Loucy (cell line): ENCODE measurements around the gene USHBP1.

Experiments
- H2AFZ ChIP-seq: fragments of 200-600 bp; sonication (generic); 2 replicates; pipeline ENCODE4 v1.6.0; 2016; ENCODE audit warnings: antibody characterized with exemption, mild to moderate bottlenecking, low read length, moderate library complexity
- H3F3A ChIP-seq: fragments of 200-600 bp; 2 replicates; pipeline ENCODE4 v1.6.0; 2016; ENCODE audit warnings: antibody characterized with exemption, low read depth, mild to moderate bottlenecking
- H3K27me3 ChIP-seq: fragments of 200-600 bp; sonication (generic); 2 replicates; pipeline ENCODE4 v1.6.1; 2014; ENCODE audit warnings: low read length, mild to moderate bottlenecking; ENCODE audit not compliant: insufficient read depth, poor library complexity, severe bottlenecking
- H3K36me3 ChIP-seq: fragments of 200-600 bp; sonication (generic); 2 replicates; pipeline ENCODE4 v1.6.1; 2016; ENCODE audit warnings: low read length; ENCODE audit not compliant: insufficient read depth
- H3K4me1 ChIP-seq: fragments of 200-600 bp; sonication (generic); 2 replicates; pipeline ENCODE4 v1.5.1; 2014; ENCODE audit warnings: low read length, mild to moderate bottlenecking; ENCODE audit not compliant: insufficient read depth, poor library complexity, severe bottlenecking
- H3K4me2 ChIP-seq: fragments of 200-600 bp; sonication (generic); 2 replicates; pipeline ENCODE4 v1.6.0; 2014; ENCODE audit warnings: antibody characterized with exemption, low read length, low read depth, mild to moderate bottlenecking; ENCODE audit not compliant: poor library complexity, severe bottlenecking
- H3K4me3 ChIP-seq: fragments of 200-600 bp; sonication (generic); 2 replicates; pipeline ENCODE4 v1.5.1; 2014; ENCODE audit warnings: low read length, mild to moderate bottlenecking, mixed read lengths; ENCODE audit not compliant: poor library complexity, severe bottlenecking
- H3K79me2 ChIP-seq: fragments of 200-600 bp; sonication (generic); 2 replicates; pipeline ENCODE4 v1.6.1; 2014; ENCODE audit warnings: low read length; ENCODE audit not compliant: insufficient read depth
- H3K9ac ChIP-seq: fragments of 200-600 bp; sonication (generic); 2 replicates; pipeline ENCODE4 v1.6.0; 2014; ENCODE audit warnings: mild to moderate bottlenecking, low read depth, low read length, moderate library complexity; ENCODE audit not compliant: poor library complexity, severe bottlenecking
- H3K9me2 ChIP-seq: fragments of 200-600 bp; sonication (generic); replicated peaks from 2 replicates; pipeline ENCODE4 v1.6.1; 2016; ENCODE audit warnings: low read depth, low read length, mixed read lengths
- H3K9me3 ChIP-seq: fragments of 200-600 bp; sonication (generic); 2 replicates; pipeline ENCODE4 v1.6.1; 2014; ENCODE audit warnings: mild to moderate bottlenecking, antibody characterized with exemption, low read length, low read depth; ENCODE audit not compliant: insufficient read depth
- H4K20me1 ChIP-seq: fragments of 200-600 bp; sonication (generic); 2 replicates; pipeline ENCODE4 v1.6.0; 2014; ENCODE audit warnings: antibody characterized with exemption, low read length, mild to moderate bottlenecking; ENCODE audit not compliant: insufficient read depth, poor library complexity, severe bottlenecking
- EZH2phosphoT487 ChIP-seq: fragments of 200-600 bp; IDR thresholded peaks from 2 replicates; pipeline ENCODE4 v1.6.1; 2018; ENCODE audit warnings: antibody characterized with exemption, mild to moderate bottlenecking, moderate library complexity, borderline replicate concordance
- TF ChIP-seq, protein P1 (sequence below): fragments of 200-600 bp; sonication (generic); conservative IDR thresholded peaks from 2 replicates; pipeline ENCODE4 v1.5.1; 2014; ENCODE audit warnings: mild to moderate bottlenecking, antibody characterized with exemption, low read length

USHBP1 gene

DNA sequence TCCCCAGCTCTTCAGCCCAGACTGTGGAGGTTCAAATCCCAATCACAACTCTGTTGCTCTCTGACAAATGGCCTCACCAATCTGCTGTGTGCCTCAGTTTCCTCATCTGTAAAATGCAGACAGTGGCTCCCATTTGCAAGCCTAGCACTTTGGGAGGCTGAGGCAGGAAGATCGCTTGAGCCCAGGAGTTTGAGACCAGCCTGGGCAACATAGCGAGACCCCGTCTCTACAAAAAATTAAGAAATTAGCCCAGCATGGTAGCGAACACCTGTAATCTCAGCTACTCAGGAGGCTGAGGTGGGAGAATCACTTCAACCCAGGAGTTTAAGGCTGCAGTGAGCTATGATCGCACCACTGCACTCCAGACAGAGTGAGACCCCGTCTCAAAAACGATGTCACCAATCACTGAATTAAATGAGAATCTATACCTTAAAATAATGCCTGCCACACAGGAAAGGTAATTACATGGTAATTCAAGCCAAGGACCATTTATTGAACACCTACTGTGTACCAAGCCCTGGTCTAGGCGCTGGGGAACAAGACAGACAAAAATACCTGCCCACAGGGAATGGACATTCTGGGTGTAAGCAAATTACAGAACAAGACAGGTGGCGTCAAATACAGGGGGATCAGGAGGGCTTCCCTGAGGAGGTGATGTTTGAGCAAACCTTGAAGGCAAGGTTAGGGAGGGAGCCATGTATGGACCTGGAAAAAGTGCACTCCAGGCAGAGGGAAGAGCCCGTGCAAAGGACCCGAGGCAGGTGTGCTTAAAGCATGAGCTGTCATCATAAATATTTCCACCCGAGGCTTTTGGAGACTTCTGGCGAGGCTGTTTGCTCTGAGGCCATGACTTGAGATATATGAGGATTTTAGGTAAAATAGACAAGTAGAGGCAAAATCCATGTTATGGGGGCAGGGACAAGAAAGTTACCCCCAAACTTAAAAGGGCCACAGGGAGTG lies 26.5 kb downstream of the USHBP1 start:
- no peak overlapping the region for H3K4me3 ChIP-seq
- H3F3A ChIP-seq: no peaks in the 10 kb centered on the region
- H2AFZ ChIP-seq: no peak overlapping the region
- no peaks in the 10 kb centered on the region for H3K9me3 ChIP-seq
- no peaks in the 10 kb centered on the region for H3K27me3 ChIP-seq
- peaks cover 46% of the 10 kb centered on the region for H3K79me2 ChIP-seq
- H3K9me2 ChIP-seq: no peaks in the 10 kb centered on the region
- no peak overlapping the region for H3K4me2 ChIP-seq
- H3K36me3 ChIP-seq: peaks cover 4% of the 10 kb centered on the region; the same call in 1 of the 2 replicates
- TF ChIP-seq EZH2phosphoT487: no peak
- TF ChIP-seq, protein P1, sequence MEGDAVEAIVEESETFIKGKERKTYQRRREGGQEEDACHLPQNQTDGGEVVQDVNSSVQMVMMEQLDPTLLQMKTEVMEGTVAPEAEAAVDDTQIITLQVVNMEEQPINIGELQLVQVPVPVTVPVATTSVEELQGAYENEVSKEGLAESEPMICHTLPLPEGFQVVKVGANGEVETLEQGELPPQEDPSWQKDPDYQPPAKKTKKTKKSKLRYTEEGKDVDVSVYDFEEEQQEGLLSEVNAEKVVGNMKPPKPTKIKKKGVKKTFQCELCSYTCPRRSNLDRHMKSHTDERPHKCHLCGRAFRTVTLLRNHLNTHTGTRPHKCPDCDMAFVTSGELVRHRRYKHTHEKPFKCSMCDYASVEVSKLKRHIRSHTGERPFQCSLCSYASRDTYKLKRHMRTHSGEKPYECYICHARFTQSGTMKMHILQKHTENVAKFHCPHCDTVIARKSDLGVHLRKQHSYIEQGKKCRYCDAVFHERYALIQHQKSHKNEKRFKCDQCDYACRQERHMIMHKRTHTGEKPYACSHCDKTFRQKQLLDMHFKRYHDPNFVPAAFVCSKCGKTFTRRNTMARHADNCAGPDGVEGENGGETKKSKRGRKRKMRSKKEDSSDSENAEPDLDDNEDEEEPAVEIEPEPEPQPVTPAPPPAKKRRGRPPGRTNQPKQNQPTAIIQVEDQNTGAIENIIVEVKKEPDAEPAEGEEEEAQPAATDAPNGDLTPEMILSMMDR: no peak
- H3K9ac ChIP-seq: no peak overlapping the region
- peaks cover 32% of the 10 kb centered on the region for H3K4me1 ChIP-seq
- peaks cover 12% of the 10 kb centered on the region for H4K20me1 ChIP-seq

DNA sequence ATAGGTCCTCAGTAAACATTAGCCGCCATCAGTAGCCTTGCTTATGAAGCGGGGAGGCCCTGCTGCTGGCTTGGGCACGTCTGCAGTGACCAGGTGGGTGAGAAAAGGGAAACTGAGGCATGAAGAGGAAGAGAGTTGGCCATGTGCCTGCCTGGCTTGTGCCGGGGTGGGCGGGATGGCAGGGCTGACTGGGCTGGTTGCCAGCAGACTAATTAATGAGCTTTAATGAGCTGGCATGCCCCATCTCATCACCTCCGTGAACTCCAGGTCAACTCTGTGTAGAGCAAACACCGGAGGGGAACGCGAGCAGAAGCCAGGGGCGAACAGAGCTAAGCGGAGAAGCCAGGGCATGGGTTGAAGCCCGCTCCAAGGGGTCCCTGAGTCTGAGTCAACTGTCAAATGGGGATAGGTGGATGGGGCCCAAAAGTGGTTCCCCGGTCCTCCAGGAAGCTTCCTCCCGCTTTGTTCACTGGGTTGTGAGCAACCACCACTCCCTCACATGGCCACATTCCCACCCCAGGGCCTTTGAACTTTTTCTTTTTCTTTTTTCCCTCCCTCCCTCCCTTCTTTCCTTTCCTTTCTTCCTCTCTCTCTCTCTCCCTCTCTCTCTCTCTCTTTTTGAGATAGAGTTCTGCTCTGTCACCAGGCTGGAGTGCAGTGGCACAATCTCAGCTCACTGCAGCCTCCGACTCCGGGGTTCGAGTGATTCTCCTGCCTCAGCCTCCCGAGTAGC lies 27.6 kb downstream of the USHBP1 start:
- Histone ChIP-seq H3K9ac (peak overlapping the region; percentile 55), H3F3A (no peaks in the 10 kb centered on the region), H3K79me2 (peaks cover 42% of the 10 kb centered on the region), H4K20me1 (peaks cover 6% of the 10 kb centered on the region), H3K4me3 (peak overlapping the region; percentile 67), H3K4me2 (peak overlapping the region; percentile 73), H3K27me3 (no peaks in the 10 kb centered on the region), H2AFZ (no peak overlapping the region), H3K36me3 (peaks cover 7% of the 10 kb centered on the region; the same call in 1 of the 2 replicates), H3K9me3 (no peaks in the 10 kb centered on the region), H3K4me1 (peaks cover 26% of the 10 kb centered on the region), H3K9me2 (no peaks in the 10 kb centered on the region)
- TF ChIP-seq, protein P1: no peak
- no peak for TF ChIP-seq EZH2phosphoT487

DNA sequence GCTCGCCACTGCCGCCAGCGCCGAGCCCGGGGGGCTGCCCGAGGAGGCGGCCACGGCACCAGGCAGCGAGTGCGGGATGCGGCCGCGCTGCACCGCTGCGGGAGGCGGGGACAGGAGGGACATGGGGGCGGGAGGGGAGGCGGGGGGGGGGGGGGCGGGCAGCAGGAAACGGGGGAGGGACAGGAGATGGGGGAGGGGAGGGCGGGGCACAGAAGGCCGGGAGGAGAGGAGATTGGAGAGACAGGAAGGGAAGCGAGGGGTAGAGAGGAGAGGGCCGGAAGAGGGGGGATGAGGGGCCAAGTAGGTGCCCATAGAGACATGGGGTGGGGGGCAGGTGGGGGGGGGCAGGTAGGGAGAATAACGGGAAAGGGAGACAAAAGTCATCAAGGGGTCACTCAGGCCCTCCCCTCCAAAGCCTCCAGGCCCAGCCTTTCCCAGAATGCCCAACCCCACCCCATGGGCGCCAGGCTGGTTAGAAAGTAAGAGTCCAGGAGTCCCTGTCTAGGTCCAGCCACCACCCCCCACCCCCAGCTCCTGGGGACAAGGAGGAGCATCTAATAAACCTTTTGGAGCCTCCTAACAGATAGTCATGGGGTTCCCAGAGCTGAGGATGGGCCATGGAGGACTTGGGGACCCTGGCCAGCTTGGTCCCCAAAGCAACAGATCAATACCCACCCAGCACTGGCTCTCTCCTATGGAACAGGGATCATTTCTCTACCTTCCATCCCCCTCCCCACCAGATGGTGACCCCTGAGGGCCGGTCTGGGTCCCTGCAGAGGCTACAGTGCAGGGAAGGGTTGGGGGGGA lies 28.4 kb downstream of the USHBP1 start:
- Histone ChIP-seq H3F3A (no peaks in the 10 kb centered on the region), H3K4me2 (peak overlapping the region; percentile 89), H3K27me3 (no peaks in the 10 kb centered on the region), H3K9ac (peak overlapping the region; percentile 80), H3K9me2 (no peaks in the 10 kb centered on the region), H3K36me3 (peaks cover 11% of the 10 kb centered on the region; the same call in 1 of the 2 replicates), H4K20me1 (peaks cover 7% of the 10 kb centered on the region), H3K4me1 (peaks cover 23% of the 10 kb centered on the region), H3K79me2 (peaks cover 39% of the 10 kb centered on the region), H2AFZ (peak overlapping the region; percentile 72; the same call in 1 of the 2 replicates), H3K9me3 (no peaks in the 10 kb centered on the region), H3K4me3 (peak overlapping the region; percentile 79)
- TF ChIP-seq EZH2phosphoT487: no peak
- TF ChIP-seq, protein P1: no peak
